HG02884 (cell line): Measurements from ENCODE around the gene SLC26A6.

Source experiments
- ATAC-seq: cut with Tn5 transposase; IDR thresholded peaks from one replicate; pipeline ENCODE4 v1.9.1; 2021; ENCODE audit warnings: mild to moderate bottlenecking, moderate library complexity; ENCODE audit not compliant: unreplicated experiment

The SLC26A6 gene

GRCh38 chr3:48599509-48600285 is 35.6 kb downstream of the SLC26A6 start:
- ATAC-seq = no peak

DNA sequence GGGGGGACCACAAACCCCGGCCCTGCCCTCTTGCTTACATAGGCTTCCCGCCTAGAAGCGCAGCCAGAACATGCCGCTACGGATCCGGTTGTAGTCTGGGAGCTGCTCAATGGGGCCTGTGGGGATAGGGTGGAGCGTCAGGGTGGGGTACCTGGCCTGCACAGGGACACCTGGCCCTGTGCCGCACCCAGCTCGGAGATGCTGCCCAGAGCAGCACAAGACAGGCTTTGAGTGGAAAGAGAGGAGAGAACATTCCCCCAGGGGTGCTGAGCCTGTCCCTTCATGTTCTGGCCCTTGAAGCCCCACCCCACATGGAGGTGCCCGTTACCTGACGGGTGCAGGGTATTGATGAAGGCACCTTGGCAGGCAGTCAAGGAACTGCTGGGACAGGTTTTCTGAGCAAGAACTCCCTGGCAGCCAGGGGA is 36.2 kb downstream of the SLC26A6 start:
- ATAC-seq = no peak

DNA sequence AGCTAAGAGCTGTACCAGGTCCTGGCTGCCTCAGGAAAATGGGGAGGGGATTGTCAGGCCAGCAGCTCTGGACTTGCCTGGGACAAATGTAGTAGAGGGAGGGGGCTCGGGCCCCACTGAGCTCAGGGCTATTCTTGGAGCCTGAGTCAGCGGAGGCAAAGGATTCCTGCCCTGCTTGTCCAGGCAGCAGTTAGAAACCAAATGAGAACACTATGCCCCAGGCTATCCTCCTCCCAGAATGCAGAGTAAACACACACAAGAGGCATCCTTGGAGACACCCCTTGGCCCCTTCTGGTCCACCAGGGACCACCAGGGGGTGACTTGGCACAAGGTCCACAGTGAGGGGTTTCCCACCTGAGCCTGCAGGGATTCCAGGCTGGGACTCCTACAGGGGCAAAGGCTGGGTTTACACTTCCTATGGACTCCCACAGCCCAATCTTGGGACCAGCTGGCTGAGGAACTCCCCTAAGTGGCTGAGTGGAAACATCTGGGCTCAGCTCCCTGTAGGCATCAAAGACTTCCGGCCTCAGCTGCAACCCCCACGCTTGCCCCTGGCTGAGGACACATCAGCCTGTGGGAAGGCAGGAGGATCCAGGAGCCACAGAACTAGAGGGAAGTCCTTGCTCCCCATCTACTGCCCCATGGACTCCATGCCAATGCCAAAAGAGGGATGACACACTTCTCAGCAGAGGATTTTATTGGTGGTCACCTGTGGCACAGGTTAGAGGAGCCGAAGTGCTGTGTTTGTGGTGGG is 36.8 kb downstream of the SLC26A6 start:
- no peak for ATAC-seq

- no peak for ATAC-seq
Measured at GRCh38 chr3:48597408-48597800, 37.9 kb downstream of the SLC26A6 start.

GRCh38 chr3:48596676-48597407 is 38.4 kb downstream of the SLC26A6 start:
- no peak for ATAC-seq

DNA sequence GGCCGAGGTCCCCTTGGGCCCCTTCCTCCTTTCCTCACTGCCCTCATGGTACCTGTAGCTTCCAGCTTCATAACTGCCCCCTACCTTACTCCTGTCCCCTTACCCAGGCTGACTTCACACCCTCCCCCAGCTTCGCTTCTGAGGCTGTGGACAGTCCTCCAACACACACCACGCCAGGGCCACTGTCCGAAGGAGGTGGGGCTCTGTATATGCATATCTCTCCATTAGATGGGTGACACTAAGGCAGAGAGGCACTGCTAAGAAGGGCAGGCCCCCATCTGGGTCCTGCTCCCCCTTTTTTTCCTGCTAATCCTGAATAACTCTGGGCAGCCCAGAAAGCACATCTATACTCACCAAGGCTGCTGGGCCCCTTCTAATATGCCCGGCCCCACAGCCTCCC is 39.1 kb downstream of the SLC26A6 start:
- ATAC-seq = no peak

DNA sequence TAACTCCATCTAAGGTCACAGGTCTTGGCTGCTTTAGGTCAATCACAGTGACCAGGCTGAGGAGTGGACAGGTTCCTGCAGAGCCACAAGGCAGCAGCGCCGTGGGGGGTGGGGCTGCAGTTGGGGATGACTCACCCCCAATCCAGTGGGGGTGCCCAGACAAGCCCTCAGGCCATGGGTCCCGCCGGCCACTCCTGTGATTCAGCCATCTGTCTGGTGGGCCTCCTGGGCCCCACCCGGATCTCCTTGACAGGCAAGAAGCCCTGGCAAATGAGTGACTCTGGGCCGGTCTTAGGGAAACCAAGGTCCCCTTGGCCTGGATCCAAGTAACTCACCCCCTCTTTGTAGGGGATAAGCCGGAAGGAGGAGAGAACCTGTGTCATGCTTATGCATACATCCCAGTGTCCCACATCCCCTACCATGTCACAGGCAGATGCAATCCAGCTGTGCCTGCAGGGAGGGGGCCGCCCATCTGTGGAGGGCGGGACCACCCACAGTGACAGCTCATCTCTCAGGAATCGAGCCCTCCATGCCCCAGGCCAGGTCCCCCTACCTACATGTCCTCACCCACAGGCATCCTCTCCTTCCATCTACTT is 39.6 kb downstream of the SLC26A6 start:
- ATAC-seq = no peak

GRCh38 chr3:48595075-48595525 is 40.2 kb downstream of the SLC26A6 start, which contains the start of gene COL7A1:
TSS of gene COL7A1 (minus strand) at chr3:48595329. CDS start at chr3:48595159, 170 bp downstream.
- no peak for ATAC-seq

DNA sequence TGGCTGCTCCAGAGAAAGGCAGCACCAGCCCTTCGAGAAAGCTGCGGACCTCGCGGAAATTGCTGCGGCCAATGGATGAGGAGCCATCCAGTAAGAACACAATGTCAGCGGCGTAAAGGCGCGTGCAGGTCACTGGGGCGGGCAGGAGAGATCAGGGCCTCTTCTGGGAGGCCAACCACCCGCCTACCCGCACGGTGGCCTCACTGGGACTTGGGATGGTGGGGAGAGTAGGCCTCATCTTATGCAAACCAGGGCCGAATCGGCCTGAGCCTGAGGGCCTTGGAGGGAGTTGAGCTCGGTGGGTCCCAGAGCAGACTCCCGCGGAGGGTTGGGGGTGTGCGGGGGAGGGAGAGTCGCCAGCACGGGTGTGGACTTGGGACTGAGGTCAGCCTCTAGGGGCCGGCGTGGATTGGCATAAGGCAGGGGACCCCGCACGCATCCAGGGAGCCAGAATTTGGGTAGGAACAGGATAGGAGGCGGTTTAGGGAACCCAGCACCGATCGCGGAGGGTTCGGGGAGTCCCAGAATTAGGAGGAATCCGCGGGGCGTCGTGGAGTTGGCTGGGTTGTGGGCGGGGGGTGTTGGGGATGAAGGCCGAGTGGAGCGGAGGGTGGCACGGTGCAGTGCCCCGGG is 40.7 kb downstream of the SLC26A6 start:
- no peak for ATAC-seq

DNA sequence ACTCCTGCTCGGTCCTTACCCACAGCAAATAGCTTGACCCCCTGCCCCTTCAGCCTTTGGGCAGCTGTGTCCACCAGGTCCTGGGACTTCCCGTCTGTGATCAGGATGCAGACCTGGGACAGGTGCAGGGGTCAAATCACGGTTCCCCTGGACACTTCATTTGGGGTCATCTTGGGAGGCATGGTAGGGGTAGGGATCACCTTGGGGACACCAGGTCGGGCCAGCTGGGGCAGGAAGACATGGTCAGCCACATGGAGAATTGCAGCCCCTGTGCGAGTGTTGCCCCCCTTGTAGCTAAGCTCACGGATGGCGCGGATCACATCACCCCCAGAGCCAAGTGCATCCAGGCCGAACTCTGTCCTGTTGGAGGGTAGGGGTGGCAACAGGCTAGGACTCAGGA is 41.9 kb downstream of the SLC26A6 start:
- ATAC-seq = no peak

GRCh38 chr3:48592519-48593087 is 42.7 kb downstream of the SLC26A6 start:
- ATAC-seq = no peak

- no peak for ATAC-seq
Measured at GRCh38 chr3:48591886-48592518, 43.3 kb downstream of the SLC26A6 start.

DNA sequence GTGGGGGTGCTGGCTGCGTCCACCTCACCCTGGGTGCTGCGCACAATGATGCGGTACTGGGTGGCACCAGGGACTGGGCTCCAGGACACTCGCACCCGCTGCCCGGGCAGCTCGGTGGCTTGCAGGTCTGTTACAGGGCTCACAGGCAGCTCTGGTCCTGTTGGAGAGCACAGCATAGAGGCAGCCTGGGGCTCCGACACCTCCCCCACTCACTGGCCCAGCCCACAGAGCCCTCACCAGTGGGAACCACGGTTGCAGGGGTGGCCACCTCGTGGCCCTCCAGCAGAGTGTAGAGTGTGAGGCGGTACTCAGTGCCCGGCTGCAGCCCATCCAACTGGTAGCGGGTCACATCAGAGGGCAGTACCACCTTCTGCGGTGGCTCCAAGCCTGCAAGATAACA is 43.8 kb downstream of the SLC26A6 start:
- no peak for ATAC-seq

GRCh38 chr3:48588230-48588629 is 47.0 kb downstream of the SLC26A6 start:
- ATAC-seq = no peak

GRCh38 chr3:48587686-48588085 is 47.6 kb downstream of the SLC26A6 start:
- no peak for ATAC-seq

GRCh38 chr3:48585411-48585810 is 49.9 kb downstream of the SLC26A6 start:
- ATAC-seq = no peak

- no peak for ATAC-seq
Measured at GRCh38 chr3:48584836-48585235, 50.4 kb downstream of the SLC26A6 start.

DNA sequence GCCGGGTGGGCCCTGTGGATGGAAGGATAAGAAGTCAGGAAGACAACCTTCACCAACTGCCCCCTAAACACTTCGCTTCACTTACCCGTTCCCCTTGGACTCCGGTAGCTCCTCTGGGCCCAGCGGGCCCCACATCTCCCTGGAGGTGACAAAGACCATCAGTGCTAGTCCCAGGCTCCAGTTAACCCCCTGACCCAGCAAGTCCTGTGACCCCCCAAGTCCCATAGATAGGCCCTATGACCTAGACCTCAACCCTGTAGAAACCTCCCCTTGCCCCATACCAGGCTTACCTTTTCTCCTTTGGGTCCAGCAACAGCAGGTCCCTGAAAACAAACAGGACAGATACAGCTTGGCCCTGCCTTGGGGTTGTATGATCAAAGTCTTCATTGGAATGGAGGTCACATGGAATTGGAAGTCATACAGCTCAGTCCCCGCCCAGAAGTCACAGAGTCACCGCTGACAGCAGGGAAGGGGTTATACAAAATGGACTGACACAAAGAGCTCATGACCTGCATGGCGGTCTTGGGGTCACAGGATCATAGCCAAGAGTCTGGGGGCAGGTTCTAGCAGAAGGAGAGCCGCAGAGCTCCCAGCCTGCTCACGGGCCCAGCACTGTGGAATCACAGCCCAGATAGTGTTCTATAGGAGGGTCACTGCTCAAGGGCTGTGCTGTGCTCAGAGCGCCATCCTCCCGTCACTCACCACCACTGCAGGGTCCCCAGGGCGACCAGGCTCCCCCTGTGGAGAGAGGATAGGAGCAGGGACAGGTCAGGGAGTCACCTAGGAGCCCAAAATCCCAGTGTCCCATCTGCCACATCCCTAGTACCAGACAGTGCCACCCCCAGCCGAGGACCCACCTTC is 53.4 kb downstream of the SLC26A6 start:
- no peak for ATAC-seq

DNA sequence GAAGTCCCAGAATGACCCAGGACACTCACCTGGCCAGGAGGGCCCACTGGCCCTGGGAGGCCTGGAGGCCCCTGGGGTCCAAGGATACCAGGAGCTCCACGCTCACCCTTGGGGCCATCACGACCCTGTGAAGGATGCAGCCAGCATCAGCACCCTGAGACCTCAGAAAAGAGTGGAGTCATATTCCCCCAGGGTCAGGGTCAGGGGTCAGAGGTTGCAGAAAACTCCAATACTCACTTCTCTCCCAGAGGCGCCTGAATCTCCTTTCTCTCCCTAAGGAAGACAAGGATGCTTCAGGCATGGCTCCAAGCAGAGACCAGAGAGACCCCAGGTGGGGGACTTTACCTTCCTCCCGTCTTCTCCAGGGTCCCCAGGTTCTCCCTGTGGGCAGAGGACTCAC is 58.6 kb downstream of the SLC26A6 start:
- ATAC-seq = no peak
